ENCODE results near the gene TTC39B.

The TTC39B gene

GRCh38 chr9:15277400-15278090 lies 29.5 kb downstream of the TTC39B start:
- DNase-seq = peak; percentile 48
- in situ Hi-C loops (cut with MboI; ENCODE audit: low pct_unique_long_range_greater_than_20kb, low sequenced_read_pairs) = loop anchor here (25.0 kb wide), 1 partner anchor 135 kb away; the partner anchor contains the start of gene SNAPC3

GRCh38 chr9:15276328-15276938 lies 30.6 kb downstream of the TTC39B start:
- in situ Hi-C loops (cut with MboI; ENCODE audit: low pct_unique_long_range_greater_than_20kb, low sequenced_read_pairs) = loop anchor here (25.0 kb wide), 1 partner anchor 136 kb away; the partner anchor contains the start of gene SNAPC3
- no peak for DNase-seq

GRCh38 chr9:15274425-15274824 lies 32.6 kb downstream of the TTC39B start:
- in situ Hi-C loops (cut with MboI; ENCODE audit: low pct_unique_long_range_greater_than_20kb, low sequenced_read_pairs) = no loop called here
- no peak for DNase-seq

- in situ Hi-C loops (cut with MboI; ENCODE audit: low pct_unique_long_range_greater_than_20kb, low sequenced_read_pairs) = no loop called here
Observed at GRCh38 chr9:15272377-15272928, 34.6 kb downstream of the TTC39B start.

GRCh38 chr9:15271403-15271802 lies 35.6 kb downstream of the TTC39B start:
- in situ Hi-C loops (cut with MboI; ENCODE audit: low pct_unique_long_range_greater_than_20kb, low sequenced_read_pairs) = no loop called here
- DNase-seq = no peak

More at GRCh38 chr9:15272377-15272928, 34.6 kb downstream of the TTC39B start:
- no peak for DNase-seq

GRCh38 chr9:15268782-15269181 lies 38.2 kb downstream of the TTC39B start:
- no peak for DNase-seq
- in situ Hi-C loops (cut with MboI; ENCODE audit: low pct_unique_long_range_greater_than_20kb, low sequenced_read_pairs) = no loop called here

- no peak for DNase-seq
- in situ Hi-C loops (cut with MboI; ENCODE audit: low pct_unique_long_range_greater_than_20kb, low sequenced_read_pairs) = no loop called here
Observed at GRCh38 chr9:15268317-15268716, 38.7 kb downstream of the TTC39B start.

- in situ Hi-C loops (cut with MboI; ENCODE audit: low pct_unique_long_range_greater_than_20kb, low sequenced_read_pairs) = no loop called here
- no peak for DNase-seq
Observed at GRCh38 chr9:15264918-15265317, 42.1 kb downstream of the TTC39B start.

- in situ Hi-C loops (cut with MboI; ENCODE audit: low pct_unique_long_range_greater_than_20kb, low sequenced_read_pairs) = no loop called here
- DNase-seq = no peak
Observed at GRCh38 chr9:15262581-15262980, 44.4 kb downstream of the TTC39B start.

GRCh38 chr9:15256426-15256825 lies 50.6 kb downstream of the TTC39B start:
- in situ Hi-C loops (cut with MboI; ENCODE audit: low pct_unique_long_range_greater_than_20kb, low sequenced_read_pairs) = no loop called here
- no peak for DNase-seq

- in situ Hi-C loops (cut with MboI; ENCODE audit: low pct_unique_long_range_greater_than_20kb, low sequenced_read_pairs) = no loop called here
- DNase-seq = no peak
Observed at GRCh38 chr9:15253786-15254185, 53.2 kb downstream of the TTC39B start.

- in situ Hi-C loops (cut with MboI; ENCODE audit: low pct_unique_long_range_greater_than_20kb, low sequenced_read_pairs) = no loop called here
- DNase-seq = no peak
Observed at GRCh38 chr9:15253197-15253596, 53.8 kb downstream of the TTC39B start.

- no peak for DNase-seq
Observed at GRCh38 chr9:15249981-15250380, 57.0 kb downstream of the TTC39B start.

GRCh38 chr9:15249042-15249818 lies 57.8 kb downstream of the TTC39B start:
- DNase-seq = no peak
- in situ Hi-C loops (cut with MboI; ENCODE audit: low pct_unique_long_range_greater_than_20kb, low sequenced_read_pairs) = no loop called here

More at GRCh38 chr9:15249981-15250380, 57.0 kb downstream of the TTC39B start:
- in situ Hi-C loops (cut with MboI; ENCODE audit: low pct_unique_long_range_greater_than_20kb, low sequenced_read_pairs) = no loop called here

- in situ Hi-C loops (cut with MboI; ENCODE audit: low pct_unique_long_range_greater_than_20kb, low sequenced_read_pairs) = no loop called here
Observed at GRCh38 chr9:15248621-15249020, 58.4 kb downstream of the TTC39B start.

GRCh38 chr9:15248081-15248480 lies 58.9 kb downstream of the TTC39B start:
- DNase-seq = no peak
- in situ Hi-C loops (cut with MboI; ENCODE audit: low pct_unique_long_range_greater_than_20kb, low sequenced_read_pairs) = no loop called here

More at GRCh38 chr9:15248621-15249020, 58.4 kb downstream of the TTC39B start:
- DNase-seq = no peak

- in situ Hi-C loops (cut with MboI; ENCODE audit: low pct_unique_long_range_greater_than_20kb, low sequenced_read_pairs) = no loop called here
- no peak for DNase-seq
Observed at GRCh38 chr9:15246708-15247107, 60.3 kb downstream of the TTC39B start.

- in situ Hi-C loops (cut with MboI; ENCODE audit: low pct_unique_long_range_greater_than_20kb, low sequenced_read_pairs) = no loop called here
- no peak for DNase-seq
Observed at GRCh38 chr9:15246243-15246642, 60.8 kb downstream of the TTC39B start.

GRCh38 chr9:15244001-15244441 lies 63.0 kb downstream of the TTC39B start:
- in situ Hi-C loops (cut with MboI; ENCODE audit: low pct_unique_long_range_greater_than_20kb, low sequenced_read_pairs) = no loop called here
- no peak for DNase-seq

GRCh38 chr9:15243081-15243480 lies 63.9 kb downstream of the TTC39B start:
- in situ Hi-C loops (cut with MboI; ENCODE audit: low pct_unique_long_range_greater_than_20kb, low sequenced_read_pairs) = no loop called here
- no peak for DNase-seq
